HG02759 (cell line): ENCODE data around the gene C10orf105.

Experiments
- ATAC-seq: cut with Tn5 transposase; IDR thresholded peaks from one replicate; pipeline ENCODE4 v1.9.1; 2021; ENCODE audit warnings: mild to moderate bottlenecking, moderate library complexity; ENCODE audit not compliant: unreplicated experiment

The C10orf105 gene

DNA sequence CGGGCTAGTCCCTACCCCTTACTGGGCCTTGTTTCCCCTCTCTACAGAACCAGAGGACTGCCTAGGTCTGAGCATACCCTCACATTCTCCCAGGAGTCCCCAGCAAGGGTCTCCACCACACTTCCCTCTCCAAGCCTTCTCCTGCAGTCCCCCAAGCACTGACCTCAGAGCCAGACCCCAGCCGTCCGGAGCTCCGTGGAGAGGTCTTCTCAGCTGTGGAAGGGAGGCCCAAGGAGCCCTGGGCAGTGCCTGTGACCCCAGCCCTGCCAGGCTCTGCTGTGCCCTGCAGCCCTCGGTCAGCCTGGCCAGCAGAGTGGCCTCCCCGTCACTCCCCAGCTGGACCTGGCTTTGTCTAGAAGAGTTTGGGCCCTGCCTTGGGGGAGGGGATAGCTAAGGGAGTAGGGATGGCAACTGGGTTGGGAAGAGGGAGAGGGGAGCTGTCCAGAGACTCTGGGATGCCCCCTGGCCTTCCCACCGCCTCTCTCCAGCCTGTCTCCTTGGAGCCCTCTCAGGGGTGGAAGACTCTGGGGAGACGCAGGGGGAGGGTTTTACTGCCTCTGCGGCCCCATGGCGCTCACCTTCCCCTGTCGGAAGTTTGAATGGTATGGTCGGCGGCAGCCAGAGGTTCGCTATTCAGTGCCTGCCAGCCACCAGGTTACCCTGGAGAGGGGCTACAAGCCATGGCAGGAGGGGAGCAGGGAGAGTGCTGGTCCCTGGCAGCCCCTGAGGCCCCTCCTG is at the start of gene C10orf105:
C10orf105 (minus strand) TSS at position 315 of the 738 bp plus-strand sequence. CDS start 3,441 bp downstream, outside the sequence.
- ATAC-seq, result no peak

DNA sequence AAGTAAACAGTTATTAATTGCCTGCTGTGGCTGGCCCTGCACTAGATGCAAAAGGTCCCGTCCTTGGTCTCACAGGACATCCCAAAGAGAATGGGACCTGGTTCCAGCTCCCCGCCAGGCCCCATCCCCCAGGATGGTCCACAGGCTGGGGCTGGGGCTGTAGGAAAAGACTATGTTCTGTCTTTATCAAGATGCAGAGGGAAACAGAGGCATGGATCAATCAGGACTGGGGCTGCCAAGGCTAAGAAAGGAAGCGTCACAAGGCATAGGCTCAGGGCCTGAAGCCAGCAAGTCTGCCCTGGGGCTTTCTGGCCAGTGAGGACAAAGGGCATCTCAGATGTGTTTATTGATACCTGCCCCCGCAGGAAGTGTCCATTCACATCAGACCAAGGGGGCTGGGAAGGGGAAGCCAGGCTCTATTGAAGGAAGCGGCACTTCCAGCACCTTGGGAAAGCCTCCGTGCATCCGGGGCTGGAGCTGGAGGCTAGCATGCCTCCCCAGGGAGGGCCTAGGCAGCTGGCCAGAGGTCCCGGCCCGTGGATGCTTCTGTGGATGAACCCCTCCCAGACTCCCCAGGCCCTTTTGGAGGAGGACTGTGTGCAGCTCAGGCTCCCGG is 48.0 kb upstream of the C10orf105 start:
- ATAC-seq, result no peak

DNA sequence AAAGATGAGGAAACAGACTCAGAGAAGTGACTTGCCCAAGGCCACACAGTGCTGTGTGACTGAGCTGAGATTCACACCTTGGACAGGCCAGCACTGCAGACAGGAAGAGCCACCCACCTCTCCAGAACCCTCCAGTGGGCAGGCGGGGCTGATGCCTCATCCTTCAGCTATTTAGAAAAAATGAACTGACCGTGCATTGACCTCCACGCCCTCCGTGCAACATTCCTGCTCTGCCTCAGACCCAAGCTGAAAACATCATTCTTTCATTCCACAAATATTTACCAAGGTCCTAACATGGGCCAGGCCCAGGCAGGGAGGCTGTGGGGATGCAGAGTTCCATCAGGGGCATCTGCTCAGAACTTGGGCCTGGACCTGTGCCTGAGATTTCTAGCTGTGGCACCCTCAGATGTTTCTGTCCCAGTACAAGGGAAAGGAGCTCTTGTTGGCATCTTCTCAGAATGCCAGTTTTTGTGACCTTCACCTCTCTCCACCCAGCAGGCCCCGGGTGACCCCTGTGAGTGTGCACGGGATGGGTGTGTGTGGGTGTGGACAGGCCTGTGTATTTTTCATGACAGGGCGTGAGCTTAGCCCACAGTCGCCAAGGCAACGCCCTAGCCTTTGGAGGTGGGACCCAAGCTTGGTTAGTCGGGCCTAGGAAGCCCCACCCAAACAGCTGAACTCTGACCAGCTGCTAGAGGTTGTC is 47.3 kb upstream of the C10orf105 start:
- peak; percentile 29 for ATAC-seq

DNA sequence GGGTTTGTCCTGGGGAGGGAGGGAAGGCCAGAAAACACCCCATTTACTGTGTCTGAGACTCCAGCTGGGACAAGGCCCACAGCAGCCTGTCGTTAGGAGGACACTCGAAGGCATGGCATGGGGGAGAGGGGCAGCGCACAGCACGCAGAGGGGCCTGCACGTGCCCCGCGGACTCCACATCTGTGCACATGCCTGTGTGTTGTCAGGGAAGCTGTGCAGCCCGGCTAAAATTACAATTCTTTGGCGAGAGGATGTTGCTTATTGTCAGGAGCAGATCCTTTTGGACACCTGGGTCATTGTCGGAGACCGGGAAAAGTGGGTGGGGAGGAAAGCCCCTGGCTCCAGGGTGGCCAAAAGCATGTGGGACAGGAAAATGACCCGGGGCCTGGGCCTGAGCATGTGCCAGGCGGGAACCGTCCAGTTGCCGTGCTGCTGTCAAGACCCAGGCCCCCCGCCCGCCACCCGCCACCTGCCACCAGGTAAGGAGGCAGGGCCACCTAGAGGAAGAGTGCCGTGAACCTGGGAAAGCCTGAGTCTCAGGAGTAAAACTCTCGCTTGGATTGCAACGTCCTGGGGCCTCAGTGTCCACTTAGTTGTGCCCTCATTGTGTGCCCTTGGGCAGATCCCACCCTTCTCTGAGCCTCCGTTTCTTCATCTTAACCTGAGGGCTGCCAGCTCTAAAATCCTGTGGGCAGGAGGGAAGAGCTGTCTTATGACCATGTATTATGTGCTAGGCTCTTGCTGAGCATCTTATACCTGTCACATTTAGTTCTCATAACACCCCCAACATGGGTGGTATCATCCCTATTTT is 46.5 kb upstream of the C10orf105 start:
- ATAC-seq, result no peak

- ATAC-seq, result no peak
These were observed 45.8 kb upstream of the C10orf105 start for GRCh38 chr10:71765176-71765904.

DNA sequence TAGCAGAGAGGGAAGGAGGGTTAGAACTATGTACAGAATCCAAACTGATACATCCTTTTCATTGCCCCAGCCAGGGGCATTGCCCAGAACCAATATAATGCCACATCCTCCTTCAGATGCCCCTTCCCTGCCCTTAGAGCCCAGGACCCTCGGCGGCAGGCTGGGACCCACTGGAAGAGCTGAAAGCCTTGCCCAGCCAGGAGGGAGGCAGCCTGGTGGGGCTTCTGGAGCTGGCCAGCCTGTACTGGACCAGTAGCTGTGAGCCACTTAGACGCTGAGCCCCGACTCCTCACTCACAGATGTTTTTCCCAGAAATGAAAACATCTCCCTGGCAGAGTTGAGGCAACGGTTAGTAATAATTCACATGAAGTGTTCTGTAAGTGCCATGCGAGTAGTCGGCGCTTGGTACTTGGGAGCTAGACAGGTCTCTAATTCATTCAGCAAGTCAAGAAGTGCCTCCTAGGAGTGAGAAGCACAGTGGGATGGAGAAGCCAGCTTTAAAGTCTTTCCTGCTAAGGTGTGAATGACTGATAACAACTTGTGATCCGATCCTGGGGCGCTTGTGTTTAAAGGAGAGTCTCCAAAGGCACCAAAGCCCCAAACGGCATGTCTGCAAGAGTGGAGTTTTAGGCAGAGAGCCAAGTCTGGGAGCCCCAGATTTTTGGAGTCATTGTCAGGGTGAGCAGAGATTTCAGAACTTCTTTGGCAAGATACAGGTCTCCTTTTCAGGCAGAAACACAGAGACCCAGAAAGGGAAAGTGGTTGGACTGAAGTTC is 44.0 kb upstream of the C10orf105 start:
- ATAC-seq, result no peak

DNA sequence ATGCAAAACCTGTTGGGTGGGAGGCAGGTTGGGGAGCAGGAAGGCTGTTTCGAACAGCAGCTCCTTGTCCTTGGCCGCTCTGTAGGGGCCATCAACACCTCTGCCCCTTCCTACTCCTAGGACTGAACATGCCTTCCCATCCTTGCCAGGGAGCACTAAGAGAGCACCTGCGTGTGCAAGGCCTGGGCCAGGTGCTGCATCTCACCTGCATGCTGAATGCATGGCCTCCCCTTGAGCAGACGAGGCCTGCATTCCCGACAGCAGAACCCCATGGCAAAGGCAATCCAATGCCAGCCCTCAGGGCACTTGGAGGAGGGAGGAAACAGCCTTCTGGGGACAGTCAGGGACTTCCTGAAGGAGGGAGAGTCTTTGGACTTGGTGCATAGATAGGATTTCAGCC is 42.7 kb upstream of the C10orf105 start:
- no peak for ATAC-seq

- no peak for ATAC-seq
These were observed 42.0 kb upstream of the C10orf105 start for GRCh38 chr10:71761541-71762113.

GRCh38 chr10:71761105-71761511 is 41.5 kb upstream of the C10orf105 start:
- ATAC-seq, result no peak

GRCh38 chr10:71757399-71757922 is 37.9 kb upstream of the C10orf105 start:
- no peak for ATAC-seq

DNA sequence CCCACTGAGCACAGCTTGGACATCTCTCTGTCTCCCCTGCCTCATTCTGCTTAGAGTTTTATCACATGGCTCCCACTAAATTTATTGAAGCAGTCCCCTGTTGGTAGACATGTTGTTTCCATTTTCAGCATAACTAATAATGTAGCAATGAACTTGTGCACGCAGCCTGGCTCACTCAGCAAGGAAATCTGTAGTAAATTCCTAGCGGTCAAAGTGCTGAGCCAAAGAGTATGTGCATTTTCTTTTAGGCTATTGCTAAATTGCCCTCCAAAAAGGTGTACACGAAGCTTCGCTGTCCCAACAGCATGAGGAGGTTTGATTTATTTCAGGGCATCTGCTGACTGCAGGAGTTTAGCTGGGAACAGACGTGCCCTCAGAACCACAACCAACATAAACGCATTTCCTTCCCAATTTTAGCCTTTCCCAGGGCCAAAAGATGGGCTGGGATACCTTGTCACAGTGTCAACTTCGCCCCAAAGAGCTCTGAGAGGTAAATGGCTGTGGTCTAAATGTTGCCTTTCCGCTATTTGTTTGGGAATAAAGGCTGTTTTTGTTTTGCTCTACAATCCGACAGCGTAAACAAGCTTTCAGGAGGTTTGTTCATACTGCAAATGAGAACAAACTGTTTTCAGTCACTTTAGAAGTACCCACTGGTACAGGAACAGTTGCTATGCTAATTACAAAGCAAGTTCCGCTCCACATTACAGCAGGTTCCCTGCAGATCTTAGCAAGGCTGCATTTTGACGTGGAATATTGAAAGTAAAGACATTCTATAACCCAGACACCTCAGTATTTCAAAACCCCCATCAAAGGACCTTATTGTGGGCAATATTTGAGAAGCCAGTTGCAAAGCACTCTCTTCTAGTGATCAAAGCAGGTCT is 37.0 kb upstream of the C10orf105 start:
- no peak for ATAC-seq

GRCh38 chr10:71755179-71755879 is 35.8 kb upstream of the C10orf105 start:
- no peak for ATAC-seq

DNA sequence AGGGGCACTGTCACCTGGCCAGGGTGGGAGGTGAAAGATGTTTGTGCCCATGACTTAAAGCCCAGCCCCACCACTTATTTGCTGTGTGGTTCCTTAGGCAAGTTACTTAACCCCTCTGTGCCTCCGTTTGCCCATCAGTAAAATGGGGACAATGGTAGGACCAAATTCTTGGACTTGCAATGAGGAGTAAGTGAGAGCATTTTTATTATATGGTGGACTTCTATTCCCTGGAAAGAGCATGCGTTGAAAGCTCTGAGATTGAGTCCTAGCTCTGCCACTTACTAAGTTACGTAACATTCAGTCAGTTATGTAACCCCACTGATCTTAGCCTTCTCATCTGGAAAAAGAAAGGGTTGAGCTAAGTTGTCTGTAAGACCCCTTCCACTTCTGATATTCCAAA is 35.0 kb upstream of the C10orf105 start:
- no peak for ATAC-seq

- no peak for ATAC-seq
These were observed 34.5 kb upstream of the C10orf105 start for GRCh38 chr10:71753960-71754505.

DNA sequence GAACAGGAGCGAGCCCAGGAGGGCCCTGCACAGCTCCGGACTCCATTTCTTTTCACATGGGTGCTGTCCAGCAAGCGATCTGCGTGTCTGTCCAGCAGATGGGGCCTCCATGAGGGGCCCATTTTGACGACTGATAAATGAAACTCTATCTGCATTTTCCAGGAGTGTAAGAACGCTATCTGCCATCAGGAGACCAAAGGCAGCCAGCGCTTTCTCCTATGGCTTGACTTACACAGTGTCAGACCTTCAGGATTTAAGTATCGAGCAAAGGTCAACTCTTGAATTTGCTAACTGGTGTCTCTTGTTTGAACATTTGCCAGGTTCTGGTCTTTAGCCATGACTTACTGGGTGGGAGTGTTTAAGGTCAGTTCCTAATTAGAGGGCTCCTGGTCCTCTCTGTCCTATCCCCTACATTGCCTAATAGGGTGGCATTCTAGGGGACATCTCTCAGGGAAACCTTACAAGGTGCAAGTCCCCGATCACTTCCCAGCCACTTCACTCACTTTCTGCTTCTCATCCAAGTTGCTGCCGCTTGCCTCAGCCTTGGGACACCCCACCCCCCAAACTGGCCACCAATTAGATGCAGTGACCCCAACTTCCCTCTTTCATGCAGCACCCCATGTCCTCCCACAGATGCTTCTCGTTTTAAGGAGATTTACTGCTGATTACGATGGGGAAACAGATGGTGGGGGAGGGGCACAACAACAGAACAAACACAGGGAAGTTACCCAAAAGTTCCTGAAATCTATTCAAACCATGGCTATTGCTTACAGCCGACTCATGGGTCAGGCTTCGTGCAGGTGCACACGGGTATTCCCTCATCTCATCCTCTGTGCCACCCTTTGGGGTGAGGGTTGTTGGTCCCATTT is 33.7 kb upstream of the C10orf105 start:
- no peak for ATAC-seq

GRCh38 chr10:71752391-71753090 is 33.0 kb upstream of the C10orf105 start:
- no peak for ATAC-seq
